SK-N-SH (cell line): Measurements from ENCODE around the gene ABR. TPM values are rescaled to one million over a fixed set of nuclear protein-coding genes. Genes with fewer than 3 reads are reported as not detected.

Source experiments
- CTCF ChIA-PET: fragments of 300-600, 350-600 bp; formaldehyde crosslinking; extraction: SDS; loops from one replicate; lab custom pipeline; 2021; lab: Yijun Ruan, JAX
- POLR2A ChIA-PET: fragments of 350-600 bp; sonication (Branson Sonifier 250); formaldehyde crosslinking; extraction: SDS; loops from one replicate; lab custom pipeline; 2020; ENCODE audit warnings: antibody characterized with exemption, inconsistent platforms; lab: Yijun Ruan, JAX
- DNase-seq: peaks from one replicate; pipeline ENCODE4 v3.0.0; 2012
- H2AFZ ChIP-seq: fragments of 200-600 bp; sonication (generic); 2 replicates; pipeline ENCODE4 v1.8.1; 2016; ENCODE audit warnings: antibody characterized with exemption, mild to moderate bottlenecking, low read depth
- H3F3A ChIP-seq: fragments of 200-600 bp; sonication (generic); replicated peaks from 2 replicates; pipeline ENCODE3; 2016; ENCODE audit warnings: antibody characterized with exemption, mild to moderate bottlenecking; ENCODE audit not compliant: insufficient read depth
- H3K27ac ChIP-seq, 2 experiments: fragments of 200-500 bp in 1 of 2; fragments of 200-600 bp in 1 of 2; sonication (Bioruptor generic) in 1 of 2; sonication (generic), shearing (Covaris generic) in 1 of 2; 2 replicates each; pipeline versions ENCODE4 v1.5.1 to v1.6.1; 2014 to 2016; ENCODE audit warnings: low read depth in 2 of 2, inconsistent platforms in 1 of 2, low read length in 1 of 2, mild to moderate bottlenecking in 1 of 2, mixed read lengths in 1 of 2
- H3K27me3 ChIP-seq: fragments of 200-600 bp; sonication (generic), shearing (Covaris generic); 2 replicates; pipeline ENCODE4 v1.6.1; 2016; ENCODE audit warnings: mixed run types; ENCODE audit not compliant: insufficient read depth
- H3K36me3 ChIP-seq, 2 experiments: fragments of 200-500 bp in 1 of 2; fragments of 200-600 bp in 1 of 2; sonication (Bioruptor generic) in 1 of 2; sonication (generic) in 1 of 2; replicated peaks in 1 of 2; 2 replicates each; pipeline versions ENCODE3 to v1.5.1; 2014 to 2016; ENCODE audit warnings: low read length in 1 of 2, mild to moderate bottlenecking in 1 of 2; ENCODE audit not compliant: insufficient read depth in 2 of 2, control insufficient read depth in 1 of 2
- H3K4me1 ChIP-seq, 2 experiments: fragments of 200-500 bp in 1 of 2; fragments of 200-600 bp in 1 of 2; sonication (Bioruptor generic) in 1 of 2; sonication (generic), shearing (Covaris generic) in 1 of 2; 2 replicates each; pipeline versions ENCODE4 v1.5.1 to v1.6.1; 2014 to 2016; ENCODE audit warnings: low read depth in 1 of 2, low read length in 1 of 2, mixed run types in 1 of 2; ENCODE audit not compliant: insufficient read depth in 2 of 2, control insufficient read depth in 1 of 2
- H3K4me2 ChIP-seq: fragments of 200-600 bp; sonication (generic), shearing (Covaris generic); 2 replicates; pipeline ENCODE4 v1.6.1; 2017; ENCODE audit warnings: mixed run types
- H3K4me3 ChIP-seq, 2 experiments: fragments of 200-500 bp in 1 of 2; fragments of 200-600 bp in 1 of 2; sonication (Bioruptor generic) in 1 of 2; sonication (generic), shearing (Covaris generic) in 1 of 2; 2 replicates each; pipeline versions ENCODE4 v1.5.1 to v1.8.1; 2014 to 2016; ENCODE audit warnings: low read depth in 2 of 2, inconsistent platforms in 1 of 2, low read length in 1 of 2, mild to moderate bottlenecking in 1 of 2, mixed read lengths in 1 of 2, moderate library complexity in 1 of 2
- H3K79me2 ChIP-seq: fragments of 200-600 bp; sonication (generic); 2 replicates; pipeline ENCODE4 v1.8.1; 2017; ENCODE audit warnings: mild to moderate bottlenecking; ENCODE audit not compliant: insufficient read depth
- H3K9ac ChIP-seq: fragments of 200-600 bp; sonication (generic); 2 replicates; pipeline ENCODE4 v1.6.1; 2017; ENCODE audit warnings: mixed run types
- H3K9me2 ChIP-seq: fragments of 200-600 bp; sonication (generic); 2 replicates; pipeline ENCODE4 v1.6.1; 2017; ENCODE audit warnings: mixed run types
- H3K9me3 ChIP-seq: fragments of 200-600 bp; sonication (generic); 2 replicates; pipeline ENCODE4 v1.6.1; 2017; ENCODE audit warnings: mixed run types, mild to moderate bottlenecking, moderate library complexity
- H4K20me1 ChIP-seq: fragments of 200-600 bp; sonication (generic); 2 replicates; pipeline ENCODE4 v1.6.1; 2017; ENCODE audit warnings: mild to moderate bottlenecking, mixed run types; ENCODE audit not compliant: insufficient read depth
- CHD2 ChIP-seq: fragments of 150-350 bp; IDR thresholded peaks from 2 replicates; pipeline ENCODE4 v1.6.1; 2018; ENCODE audit warnings: low read length; ENCODE audit not compliant: partially characterized antibody
- EZH2phosphoT487 ChIP-seq: fragments of 200-600 bp; sonication (generic); IDR thresholded peaks from 2 replicates; pipeline ENCODE4 v1.6.1; 2017; ENCODE audit warnings: low read depth, mixed run types, mild to moderate bottlenecking, antibody characterized with exemption, moderate library complexity, borderline replicate concordance
- FOSL2 ChIP-seq: IDR thresholded peaks from 2 replicates; pipeline ENCODE4 v1.4.0; 2012; ENCODE audit warnings: low read depth, mild to moderate bottlenecking, moderate library complexity, borderline replicate concordance
- GABPA ChIP-seq: IDR thresholded peaks from 2 replicates; pipeline ENCODE4 v1.4.0; 2012; ENCODE audit warnings: low read depth, mild to moderate bottlenecking
- GATA2 ChIP-seq: sonication (generic); formaldehyde crosslinking; IDR thresholded peaks from 2 replicates; pipeline ENCODE4 v1.5.0; 2020; ENCODE audit warnings: mild to moderate bottlenecking, missing genetic modification reagents
- MAX ChIP-seq: IDR thresholded peaks from 2 replicates; pipeline ENCODE4 v1.4.0; 2012; ENCODE audit warnings: low read depth
- NRF1 ChIP-seq: IDR thresholded peaks from 2 replicates; pipeline ENCODE4 v1.6.1; 2012; ENCODE audit warnings: low read depth, mild to moderate bottlenecking, low read length
- PBX3 ChIP-seq: IDR thresholded peaks from 2 replicates; pipeline ENCODE4; 2012
- POLR2AphosphoS5 ChIP-seq: IDR thresholded peaks from 2 replicates; pipeline ENCODE4 v1.6.1; 2012; ENCODE audit warnings: low read depth, low read length
- REST ChIP-seq: IDR thresholded peaks from 2 replicates; pipeline ENCODE4 v1.6.1; 2012; ENCODE audit warnings: mild to moderate bottlenecking, low read depth, low read length, moderate library complexity
- SIN3A ChIP-seq: IDR thresholded peaks from 2 replicates; pipeline ENCODE4 v1.6.1; 2012; ENCODE audit warnings: low read depth, mild to moderate bottlenecking, low read length, moderate library complexity, borderline replicate concordance
- TAF1 ChIP-seq: IDR thresholded peaks from 2 replicates; pipeline ENCODE4 v1.6.1; 2012; ENCODE audit warnings: low read depth, mild to moderate bottlenecking, low read length, moderate library complexity, borderline replicate concordance
- TEAD4 ChIP-seq: IDR thresholded peaks from 2 replicates; pipeline ENCODE4 v1.4.0; 2012; ENCODE audit warnings: mild to moderate bottlenecking, borderline replicate concordance; ENCODE audit not compliant: insufficient read depth
- USF1 ChIP-seq: IDR thresholded peaks from 2 replicates; pipeline ENCODE4 v1.4.0; 2012; ENCODE audit warnings: low read depth, borderline replicate concordance
- USF2 ChIP-seq: fragments of 150-350 bp; IDR thresholded peaks from 2 replicates; pipeline ENCODE4 v1.6.1; 2017; ENCODE audit warnings: antibody characterized with exemption, low read length, low read depth, borderline replicate concordance
- YY1 ChIP-seq: IDR thresholded peaks from 2 replicates; pipeline ENCODE4 v1.4.0; 2012; ENCODE audit warnings: low read depth, mild to moderate bottlenecking
- WGBS: methylation state at CpG from one replicate; pipeline ENCODE4 v1.1.6; 2017; ENCODE audit warnings: low lambda C conversion rate; 5-methylcytosine and 5-hydroxymethylcytosine counted together
- polyA plus RNA-seq, 3 experiments: library from polyadenylated mRNA; depleted of rRNA; stranded (reverse); fragments of >200 nt; gene quantifications; 2 replicates each; pipeline ENCODE4 v1.2.3, GENCODE V29; 2012

Gene ABR
- polyA plus RNA-seq, 1 of the 3 experiments (the other 2 are of a cell fraction): 117 TPM

GRCh38 chr17:958712-959451 lies 220.9 kb downstream of the ABR start:
- H2AFZ ChIP-seq: no peak overlapping the region
- no peak overlapping the region for H3K9ac ChIP-seq
- no peak for DNase-seq
- peaks cover 5% of the 10 kb centered on the region; the same call in 1 of the 2 replicates for H3K79me2 ChIP-seq
- peaks cover 12% of the 10 kb centered on the region; the same call in 1 of the 2 replicates for H4K20me1 ChIP-seq
- H3K27me3 ChIP-seq: peaks cover 35% of the 10 kb centered on the region; the same call in 1 of the 2 replicates
- H3K9me3 ChIP-seq: no peaks in the 10 kb centered on the region
- H3K36me3 ChIP-seq: no peaks in the 10 kb centered on the region
- no peak for TF ChIP-seq GATA2
- no peak for TF ChIP-seq USF1
- TF ChIP-seq CHD2: no peak
- no peak for TF ChIP-seq SIN3A
- TF ChIP-seq YY1: no peak
- TF ChIP-seq TEAD4: no peak
- TF ChIP-seq TAF1: no peak
- no peak for TF ChIP-seq MAX
- TF ChIP-seq NRF1: no peak
- TF ChIP-seq REST: no peak
- TF ChIP-seq POLR2AphosphoS5: no peak
- TF ChIP-seq PBX3: no peak
- TF ChIP-seq GABPA: no peak
- TF ChIP-seq FOSL2: no peak
- TF ChIP-seq USF2: no peak
- TF ChIP-seq EZH2phosphoT487: no peak
- H3K4me2 ChIP-seq: no peak overlapping the region
- H3K27ac ChIP-seq: no peak overlapping the region
- H3F3A ChIP-seq: peaks cover 7% of the 10 kb centered on the region
- H3K9me2 ChIP-seq: no peaks in the 10 kb centered on the region
- H3K4me1 ChIP-seq: peaks cover 0 to 3% of the 10 kb centered on the region in 2 experiments; a peak in 1 of 4 replicates
- 83% methylated on average over 31 of the region's 31 CpGs for WGBS
- no peak overlapping the region for H3K4me3 ChIP-seq
- ChIA-PET CTCF (interaction anchor here (1.0 to 2.2 kb wide), 2 partner anchors 22 kb away, joined by 3 to 7 read pairs; no protein-coding TSS in a partner anchor), POLR2A (no interaction called here)
